GM23338 (cell line): ENCODE measurements around the gene STIM1. TPM values are rescaled to one million over a fixed set of nuclear protein-coding genes. Genes with fewer than 3 reads are reported as not detected.

Experiments
- ATAC-seq: fragments of 200-7000 bp; cut with Tn5 transposase; 3 replicates; pipeline ENCODE4 v1.9.1; 2020
- DNase-seq: peaks from one replicate; pipeline ENCODE4 v3.0.0-alpha.2; 2015; ENCODE audit warnings: low spot score
- H2AFZ ChIP-seq: fragments of 200-600 bp; sonication (generic); 2 replicates; pipeline ENCODE4 v1.8.0; 2016; ENCODE audit warnings: antibody characterized with exemption, mild to moderate bottlenecking, moderate library complexity
- H3F3A ChIP-seq: fragments of 200-600 bp; sonication (generic); replicated peaks from 2 replicates; pipeline ENCODE4 v1.8.0; 2017; ENCODE audit warnings: antibody characterized with exemption, mixed run types, low read depth
- H3K27ac ChIP-seq: fragments of 200-600 bp; sonication (generic); 2 replicates; pipeline ENCODE4 v1.6.1; 2016; ENCODE audit warnings: low read depth
- H3K27me3 ChIP-seq: fragments of 200-600 bp; sonication (generic); 2 replicates; pipeline ENCODE4 v1.8.0; 2016; ENCODE audit warnings: mild to moderate bottlenecking, mixed run types, moderate library complexity; ENCODE audit not compliant: insufficient read depth
- H3K36me3 ChIP-seq: fragments of 200-600 bp; sonication (generic); 2 replicates; pipeline ENCODE4 v1.8.0; 2016; ENCODE audit warnings: mild to moderate bottlenecking; ENCODE audit not compliant: insufficient read depth
- H3K4me1 ChIP-seq: fragments of 200-600 bp; sonication (generic); 2 replicates; pipeline ENCODE4 v1.8.0; 2016; ENCODE audit warnings: mild to moderate bottlenecking, moderate library complexity; ENCODE audit not compliant: insufficient read depth
- H3K4me2 ChIP-seq: fragments of 200-600 bp; sonication (generic); 2 replicates; pipeline ENCODE4 v1.7.1; 2017; ENCODE audit warnings: mixed run types
- H3K4me3 ChIP-seq: fragments of 200-600 bp; sonication (generic); 2 replicates; pipeline ENCODE4 v1.6.1; 2016; ENCODE audit warnings: mixed run types
- H3K79me2 ChIP-seq: fragments of 200-600 bp; sonication (generic); replicated peaks from 2 replicates; pipeline ENCODE4 v1.8.0; 2017; ENCODE audit warnings: mild to moderate bottlenecking; ENCODE audit not compliant: insufficient read depth
- H3K9me2 ChIP-seq: fragments of 200-600 bp; sonication (generic); 2 replicates; pipeline ENCODE4 v1.8.0; 2017; ENCODE audit not compliant: insufficient read depth
- H4K20me1 ChIP-seq: fragments of 200-600 bp; sonication (generic); replicated peaks from 2 replicates; pipeline ENCODE4 v1.8.0; 2017; ENCODE audit warnings: mild to moderate bottlenecking; ENCODE audit not compliant: insufficient read depth
- H3K27ac Mint-ChIP-seq: 2 replicates; pipeline ENCODE4 v1.8.0; 2020; ENCODE audit warnings: inconsistent platforms, mild to moderate bottlenecking, moderate library complexity, mixed read lengths
- H3K27me3 Mint-ChIP-seq: 3 replicates; pipeline ENCODE4 v1.8.0; 2022; ENCODE audit warnings: low read depth, mild to moderate bottlenecking, moderate library complexity, mixed read lengths, inconsistent platforms; ENCODE audit not compliant: insufficient read depth, poor library complexity
- H3K36me3 Mint-ChIP-seq: 3 replicates; pipeline ENCODE4 v1.8.0; 2021; ENCODE audit warnings: low read depth, mild to moderate bottlenecking, inconsistent platforms, moderate library complexity, mixed read lengths
- H3K4me1 Mint-ChIP-seq: 3 replicates; pipeline ENCODE4 v1.8.0; 2020; ENCODE audit warnings: mild to moderate bottlenecking, inconsistent platforms, mixed read lengths
- H3K4me3 Mint-ChIP-seq: 3 replicates; pipeline ENCODE4 v1.8.0; 2021; ENCODE audit warnings: moderate library complexity, mild to moderate bottlenecking, inconsistent platforms, mixed read lengths
- H3K9me3 Mint-ChIP-seq: 3 replicates; pipeline ENCODE4 v1.8.0; 2020; ENCODE audit warnings: moderate library complexity, mild to moderate bottlenecking, inconsistent platforms, mixed read lengths
- CTCF ChIP-seq, 2 experiments: fragments of 200-600 bp in 1 of 2; sonication (generic) in 1 of 2; conservative IDR thresholded peaks; 2 replicates each; pipeline versions ENCODE4 v1.5.1 to v1.6.1; 2016 to 2017; ENCODE audit warnings: antibody characterized with exemption in 2 of 2, low read depth in 2 of 2, mild to moderate bottlenecking in 2 of 2, moderate library complexity in 1 of 2
- ETS1 ChIP-seq: IDR thresholded peaks from 2 replicates; pipeline ENCODE4 v1.6.1; 2016; ENCODE audit warnings: antibody characterized with exemption
- EZH2 ChIP-seq: fragments of 200-600 bp; sonication (generic); IDR thresholded peaks from one replicate; pipeline ENCODE4 v1.8.0; 2017; ENCODE audit warnings: antibody characterized with exemption, mild to moderate bottlenecking, low read depth; ENCODE audit not compliant: unreplicated experiment
- NANOG ChIP-seq: IDR thresholded peaks from 2 replicates; pipeline ENCODE4 v1.6.1; 2016; ENCODE audit warnings: antibody characterized with exemption, borderline replicate concordance
- POLR2AphosphoS5 ChIP-seq: IDR thresholded peaks from 2 replicates; pipeline ENCODE4 v1.6.1; 2016; ENCODE audit warnings: antibody characterized with exemption, low read depth
- STAT1 ChIP-seq: IDR thresholded peaks from one replicate; pipeline ENCODE4 v1.6.1; 2016; ENCODE audit warnings: antibody characterized with exemption; ENCODE audit not compliant: unreplicated experiment
- ZNF114 ChIP-seq: fragments of 250-450 bp; sonication (Bioruptor Pico); IDR thresholded peaks from 2 replicates; pipeline ENCODE4 v1.5.0; 2020; ENCODE audit warnings: mild to moderate bottlenecking, moderate library complexity
- ZNF331 ChIP-seq: fragments of 250-450 bp; sonication (Bioruptor Pico); IDR thresholded peaks from 2 replicates; pipeline ENCODE4 v1.5.0; 2020; ENCODE audit warnings: low read depth, mild to moderate bottlenecking, moderate library complexity
- polyA plus RNA-seq: library from polyadenylated mRNA; unstranded; fragments of >200 nt; fragmentation: Nextera tagmentation; extraction: Ambion mirVana; gene quantifications from 2 replicates; pipeline ENCODE4 v1.2.1, GENCODE V29; 2016
- total RNA-seq: library from RNA; depleted of rRNA; stranded (reverse); fragments of >200 nt; shearing (Covaris generic); gene quantifications from 2 replicates; pipeline ENCODE4 v1.2.3, GENCODE V29; 2014

STIM1 gene
- total and polyA plus RNA-seq, 2 experiments from 2014 or later, result 3.5 to 14.0 TPM

- no peak overlapping the region for H3K27ac ChIP-seq
- peak overlapping the region; percentile 91 for H3K4me2 ChIP-seq
- peak overlapping the region; percentile 83 for H3K4me3 Mint-ChIP-seq
- peaks cover 46% of the 10 kb centered on the region for H3K79me2 ChIP-seq
- DNase-seq, result peak; percentile 51
- H3K9me3 Mint-ChIP-seq, result no peaks in the 10 kb centered on the region; the same call in 2 of the 3 replicates
- peaks cover 12% of the 10 kb centered on the region for H3K27me3 Mint-ChIP-seq
- H2AFZ ChIP-seq, result no peak overlapping the region
- 0 out of 2 replicates have a peak, but pooled peaks cover 3% of the 10 kb centered on the region for H3F3A ChIP-seq
- peaks cover 40% of the 10 kb centered on the region for H3K4me1 Mint-ChIP-seq
- ATAC-seq, result peak; percentile 60
- TF ChIP-seq ZNF331 (CRISPR knock-in tag) (no peak), EZH2 (no peak), ZNF114 (no peak), STAT1 (no peak), NANOG (no peak), CTCF (conservative IDR thresholded peaks at IDR 0.05; ENCODE audit: low read depth in 2 of 2) (no peak)
- H4K20me1 ChIP-seq, result peaks cover 34% of the 10 kb centered on the region
- peaks cover 17% of the 10 kb centered on the region for H3K4me1 ChIP-seq
- H3K36me3 Mint-ChIP-seq, result peaks cover 8% of the 10 kb centered on the region
- peak overlapping the region; percentile 85 for H3K4me3 ChIP-seq
- no peaks in the 10 kb centered on the region for H3K36me3 ChIP-seq
- no peaks in the 10 kb centered on the region for H3K9me2 ChIP-seq
- H3K27ac Mint-ChIP-seq, result no peak overlapping the region
- H3K27me3 ChIP-seq, result no peaks in the 10 kb centered on the region
Measured at GRCh38 chr11:3840004-3840869, 15.2 kb upstream of the STIM1 start.

GRCh38 chr11:3840870-3841425 is 14.5 kb upstream of the STIM1 start, which contains the start of gene RHOG:
Gene RHOG (minus strand): TSS chr11:3840959. CDS start chr11:3828138, 12,821 bp downstream.
- peak within 1 kb of the TSS; percentile 91 for H2AFZ ChIP-seq
- peak within 1 kb of the TSS; percentile 83 for H3K4me3 Mint-ChIP-seq
- 0 out of 2 replicates have a peak, but pooled peaks cover 3% of the 10 kb centered on the region for H3F3A ChIP-seq
- peaks cover 7% of the 10 kb centered on the region for H3K27me3 Mint-ChIP-seq
- peaks cover 32% of the 10 kb centered on the region for H4K20me1 ChIP-seq
- no peaks in the 10 kb centered on the region for H3K36me3 ChIP-seq
- ATAC-seq (peak; percentile 78), DNase-seq (peak; percentile 75)
- H3K79me2 ChIP-seq, result peaks cover 39% of the 10 kb centered on the region
- H3K27me3 ChIP-seq, result no peaks in the 10 kb centered on the region
- H3K27ac Mint-ChIP-seq, result no peak within 1 kb of the TSS
- H3K4me3 ChIP-seq, result peak within 1 kb of the TSS; percentile 85
- H3K9me2 ChIP-seq, result no peaks in the 10 kb centered on the region
- peaks cover 12% of the 10 kb centered on the region; the same call in 1 of the 2 replicates for H3K4me1 ChIP-seq
- H3K27ac ChIP-seq, result peak within 1 kb of the TSS; percentile 84; the same call in 1 of the 2 replicates
- no peaks in the 10 kb centered on the region; the same call in 2 of the 3 replicates for H3K9me3 Mint-ChIP-seq
- H3K4me2 ChIP-seq, result peak within 1 kb of the TSS; percentile 91
- TF ChIP-seq ETS1, result no peak
- TF ChIP-seq POLR2AphosphoS5, result peak; percentile 55
- H3K36me3 Mint-ChIP-seq, result peaks cover 4% of the 10 kb centered on the region; the same call in 1 of the 3 replicates
- peaks cover 35% of the 10 kb centered on the region for H3K4me1 Mint-ChIP-seq
